Panc1 (cell line): ENCODE measurements around the gene GMPPA. TPM values are rescaled to one million over a fixed set of nuclear protein-coding genes. Genes with fewer than 3 reads are reported as not detected.

ENCODE experiments used
- ATAC-seq: fragments of 200-7000 bp; cut with Tn5 transposase; 2 replicates; pipeline ENCODE4 v1.9.1; 2020; ENCODE audit warnings: mild to moderate bottlenecking, moderate library complexity
- BruUV-seq: library from RNA; stranded (reverse); fragments of 400-500 nt; replicated peaks from 2 replicates; lab custom pipeline; 2021; lab: Mats Ljungman, UMichigan
- CTCF ChIA-PET: fragments of 300-600 bp; sonication (Branson Sonifier 250); formaldehyde crosslinking; loops from one replicate; lab custom pipeline; 2022; ENCODE audit warnings: antibody characterized with exemption; lab: Charles Lee
- POLR2A ChIA-PET: fragments of 300-600 bp; sonication (Branson Sonifier 250); formaldehyde crosslinking; loops from one replicate; lab custom pipeline; 2022; ENCODE audit warnings: antibody characterized with exemption; lab: Charles Lee
- DNase-seq: peaks from one replicate; pipeline ENCODE4 v3.0.0-alpha.2; 2010; ENCODE audit warnings: low read depth, low spot score
- H3K27ac ChIP-seq: 2 replicates; pipeline ENCODE4 v1.5.1; 2011; ENCODE audit warnings: mild to moderate bottlenecking, low read length, inconsistent platforms
- H3K27me3 ChIP-seq: fragments of 200-500 bp; sonication (Bioruptor generic); 2 replicates; pipeline ENCODE4 v1.6.0; 2014; ENCODE audit warnings: low read length, inconsistent platforms; ENCODE audit not compliant: control insufficient read depth, insufficient read depth
- H3K36me3 ChIP-seq: fragments of 200-500 bp; sonication (Bioruptor generic); 2 replicates; pipeline ENCODE4 v1.5.1; 2014; ENCODE audit warnings: inconsistent platforms, mild to moderate bottlenecking, low read length, moderate library complexity; ENCODE audit not compliant: control insufficient read depth, insufficient read depth
- H3K4me1 ChIP-seq: 2 replicates; pipeline ENCODE4 v1.5.1; 2011; ENCODE audit warnings: inconsistent platforms, mild to moderate bottlenecking, low read length, moderate library complexity; ENCODE audit not compliant: control insufficient read depth, insufficient read depth
- H3K4me3 ChIP-seq, 2 experiments: 2 replicates each; pipeline ENCODE4 v1.5.1; 2011 to 2012; ENCODE audit warnings: low read depth in 2 of 2, low read length in 2 of 2, mild to moderate bottlenecking in 2 of 2, inconsistent platforms in 1 of 2, moderate library complexity in 1 of 2
- H3K9me3 ChIP-seq: fragments of 200-500 bp; sonication (Bioruptor generic); 2 replicates; pipeline ENCODE4 v1.5.1; 2014; ENCODE audit warnings: low read depth, mild to moderate bottlenecking, inconsistent platforms, low read length, moderate library complexity; ENCODE audit not compliant: control insufficient read depth, insufficient read depth
- CTCF ChIP-seq: fragments of 450-650 bp; IDR thresholded peaks from 2 replicates; pipeline ENCODE4 v1.5.1; 2017; ENCODE audit warnings: mild to moderate bottlenecking
- POLR2AphosphoS5 ChIP-seq: IDR thresholded peaks from 2 replicates; pipeline ENCODE4 v1.6.1; 2012; ENCODE audit warnings: mild to moderate bottlenecking, low read depth, low read length, moderate library complexity
- SIN3A ChIP-seq: IDR thresholded peaks from 2 replicates; pipeline ENCODE4 v1.6.1; 2012; ENCODE audit warnings: low read depth, mild to moderate bottlenecking, low read length, moderate library complexity, borderline replicate concordance; ENCODE audit not compliant: insufficient read depth
- TCF7L2 ChIP-seq: IDR thresholded peaks from 2 replicates; pipeline ENCODE4 v1.6.1; 2011; ENCODE audit warnings: mild to moderate bottlenecking, low read depth, low read length, inconsistent platforms
- in situ Hi-C: cut with HindIII; loops from 2 replicates; pipeline ENCODE4 v1.10.0; 2016; ENCODE audit warnings: low sequenced_read_pairs, low pct_unique_long_range_greater_than_20kb
- intact Hi-C: fragments of 100-400 bp; cut with micrococcal nuclease; formaldehyde crosslinking; loops from one replicate; pipeline ENCODE4 v1.10.0; 2022; ENCODE audit not compliant: unreplicated experiment
- total RNA-seq: library from RNA; stranded (reverse); gene quantifications from one replicate; pipeline ENCODE4 v1.2.1, GENCODE V29; 2021; ENCODE audit not compliant: unreplicated experiment
- TF ChIP-seq, protein P1 (sequence below), 2 experiments: IDR thresholded peaks; 2 replicates each; pipeline ENCODE4 v1.6.1; 2011 to 2012; ENCODE audit warnings: low read depth in 2 of 2, control low read depth in 1 of 2, low read length in 1 of 2, mild to moderate bottlenecking in 1 of 2, moderate library complexity in 1 of 2; ENCODE audit not compliant: insufficient read depth in 1 of 2

Gene GMPPA
- total RNA-seq, 1 experiment from 2014 or later = 66.2 TPM

DNA sequence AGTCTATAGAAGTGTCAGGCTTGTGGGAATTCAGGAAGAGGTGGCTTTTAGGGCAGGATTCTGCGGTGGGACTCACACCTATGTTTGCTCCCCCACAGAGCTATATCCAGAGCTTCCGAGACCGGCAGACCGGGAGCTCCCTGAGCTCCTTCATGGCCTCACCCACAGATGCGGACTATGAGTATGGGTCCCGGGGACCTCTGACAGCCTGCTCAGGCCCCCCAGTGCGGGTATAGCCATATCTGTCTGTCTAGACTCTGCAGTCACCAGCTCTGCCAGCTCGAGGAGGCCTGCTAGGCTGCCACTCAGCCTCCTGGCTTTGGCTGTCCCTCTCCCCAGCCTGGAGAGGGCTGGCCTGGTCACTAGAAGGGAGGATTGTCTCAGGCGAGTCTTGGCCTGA lies 50.9 kb downstream of the GMPPA start:
- CTCF ChIA-PET = no interaction called here
- Histone ChIP-seq H3K27me3 (no peaks in the 10 kb centered on the region), H3K9me3 (no peaks in the 10 kb centered on the region), H3K4me1 (peaks cover 3% of the 10 kb centered on the region; the same call in 1 of the 2 replicates), H3K36me3 (no peaks in the 10 kb centered on the region), H3K4me3 (no peak overlapping the region), H3K27ac (no peak overlapping the region)
- DNase-seq (no peak), ATAC-seq (no peak)
- intact Hi-C loops = no loop called here
- POLR2A ChIA-PET = no interaction called here
- BruUV-seq = no TSS peak
- TF ChIP-seq CTCF (no peak), TCF7L2 (no peak), POLR2AphosphoS5 (no peak), SIN3A (no peak)
- TF ChIP-seq, protein P1, sequence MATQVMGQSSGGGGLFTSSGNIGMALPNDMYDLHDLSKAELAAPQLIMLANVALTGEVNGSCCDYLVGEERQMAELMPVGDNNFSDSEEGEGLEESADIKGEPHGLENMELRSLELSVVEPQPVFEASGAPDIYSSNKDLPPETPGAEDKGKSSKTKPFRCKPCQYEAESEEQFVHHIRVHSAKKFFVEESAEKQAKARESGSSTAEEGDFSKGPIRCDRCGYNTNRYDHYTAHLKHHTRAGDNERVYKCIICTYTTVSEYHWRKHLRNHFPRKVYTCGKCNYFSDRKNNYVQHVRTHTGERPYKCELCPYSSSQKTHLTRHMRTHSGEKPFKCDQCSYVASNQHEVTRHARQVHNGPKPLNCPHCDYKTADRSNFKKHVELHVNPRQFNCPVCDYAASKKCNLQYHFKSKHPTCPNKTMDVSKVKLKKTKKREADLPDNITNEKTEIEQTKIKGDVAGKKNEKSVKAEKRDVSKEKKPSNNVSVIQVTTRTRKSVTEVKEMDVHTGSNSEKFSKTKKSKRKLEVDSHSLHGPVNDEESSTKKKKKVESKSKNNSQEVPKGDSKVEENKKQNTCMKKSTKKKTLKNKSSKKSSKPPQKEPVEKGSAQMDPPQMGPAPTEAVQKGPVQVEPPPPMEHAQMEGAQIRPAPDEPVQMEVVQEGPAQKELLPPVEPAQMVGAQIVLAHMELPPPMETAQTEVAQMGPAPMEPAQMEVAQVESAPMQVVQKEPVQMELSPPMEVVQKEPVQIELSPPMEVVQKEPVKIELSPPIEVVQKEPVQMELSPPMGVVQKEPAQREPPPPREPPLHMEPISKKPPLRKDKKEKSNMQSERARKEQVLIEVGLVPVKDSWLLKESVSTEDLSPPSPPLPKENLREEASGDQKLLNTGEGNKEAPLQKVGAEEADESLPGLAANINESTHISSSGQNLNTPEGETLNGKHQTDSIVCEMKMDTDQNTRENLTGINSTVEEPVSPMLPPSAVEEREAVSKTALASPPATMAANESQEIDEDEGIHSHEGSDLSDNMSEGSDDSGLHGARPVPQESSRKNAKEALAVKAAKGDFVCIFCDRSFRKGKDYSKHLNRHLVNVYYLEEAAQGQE (IDR thresholded peaks at IDR 0.05; ENCODE audit: insufficient read depth in 1 of 2, low read depth in 2 of 2, low read length in 1 of 2) = no peak
- in situ Hi-C loops = no loop called here

GRCh38 chr2:219551441-219552381 lies 53.0 kb downstream of the GMPPA start:
- Histone ChIP-seq H3K36me3 (no peaks in the 10 kb centered on the region), H3K4me1 (peaks cover 3% of the 10 kb centered on the region; the same call in 1 of the 2 replicates), H3K9me3 (no peaks in the 10 kb centered on the region), H3K4me3 (peak overlapping the region; percentile 51 to 64), H3K27me3 (no peaks in the 10 kb centered on the region), H3K27ac (no peak overlapping the region)
- in situ Hi-C loops (no loop called here), intact Hi-C loops (no loop called here)
- BruUV-seq = no TSS peak
- ATAC-seq = peak; percentile 43
- DNase-seq = no peak
- TF ChIP-seq SIN3A = no peak
- ChIA-PET POLR2A (no interaction called here), CTCF (interaction anchor here (0.5 to 0.8 kb wide), 3 partner anchors 9 to 129 kb away, joined by 3 to 14 read pairs (median 3); no protein-coding TSS in a partner anchor)
